Spleen (tissue), 11 donors: Measurements from ENCODE around the gene CENPVL3. TPM values are rescaled to one million over a fixed set of nuclear protein-coding genes. Genes with fewer than 3 reads are reported as not detected.

ENCODE experiments used
- DNase-seq: peaks from one replicate; pipeline ENCODE4 v3.0.0-alpha.2; 2020
- H3K27ac ChIP-seq, 8 donors: fragments of 200-600 bp; sonication (generic) in 7 of 8; 1 replicate in 4 of 8; 2 replicates in 4 of 8; pipeline versions ENCODE4 v1.5.0 to v1.8.0; 2016 to 2021; ENCODE audit warnings: inconsistent platforms in 4 of 8, mild to moderate bottlenecking in 4 of 8, moderate library complexity in 1 of 8
- H3K27me3 ChIP-seq, 7 donors: fragments of 200-600 bp; sonication (generic) in 6 of 7; replicated peaks in 1 of 7; 1 replicate in 4 of 7; 2 replicates in 3 of 7; pipeline versions ENCODE4 v1.5.0 to v1.8.0; 2016 to 2021; ENCODE audit warnings: inconsistent platforms in 3 of 7, mild to moderate bottlenecking in 1 of 7
- H3K36me3 ChIP-seq, 6 donors: fragments of 200-600 bp; sonication (generic) in 5 of 6; 1 replicate in 4 of 6; 2 replicates in 2 of 6; pipeline versions ENCODE4 v1.5.0 to v1.8.0; 2016 to 2021; ENCODE audit warnings: inconsistent platforms in 2 of 6
- H3K4me1 ChIP-seq, 6 donors: fragments of 200-600 bp; sonication (generic) in 5 of 6; 1 replicate in 3 of 6; 2 replicates in 3 of 6; pipeline versions ENCODE4 v1.5.0 to v1.8.0; 2016 to 2021; ENCODE audit warnings: inconsistent platforms in 3 of 6
- H3K4me3 ChIP-seq, 8 donors: fragments of 200-600 bp; sonication (generic) in 7 of 8; 1 replicate in 4 of 8; 2 replicates in 4 of 8; pipeline versions ENCODE4 v1.5.0 to v1.8.0; 2016 to 2021; ENCODE audit warnings: inconsistent platforms in 4 of 8, mild to moderate bottlenecking in 4 of 8, moderate library complexity in 2 of 8
- H3K9me3 ChIP-seq, 8 donors: fragments of 200-600 bp; sonication (generic) in 7 of 8; 1 replicate in 4 of 8; 2 replicates in 4 of 8; pipeline versions ENCODE4 v1.5.0 to v1.8.0; 2016 to 2021; ENCODE audit warnings: inconsistent platforms in 4 of 8
- POLR2A ChIP-seq, 3 donors: fragments of 450-650 bp; IDR thresholded peaks; one replicate each; pipeline ENCODE4 v1.5.1; 2017; ENCODE audit warnings: antibody characterized with exemption in 3 of 3, mild to moderate bottlenecking in 1 of 3
- POLR2AphosphoS5 ChIP-seq, 3 donors: sonication (generic); formaldehyde crosslinking; IDR thresholded peaks; one replicate each; pipeline ENCODE4 v1.5.1; 2017; ENCODE audit warnings: antibody characterized with exemption in 3 of 3
- WGBS, 5 donors: extraction: QIAGEN DNeasy Blood & Tissue Kit in 3 of 5; methylation state at CpG; one replicate each; pipeline versions ENCODE4 v1.1.5 to v1.1.7; 2013 to 2018; 5-methylcytosine and 5-hydroxymethylcytosine counted together
- intact Hi-C: fragments of 100-400 bp; cut with DNase I; formaldehyde crosslinking; loops from one replicate; pipeline ENCODE4 v1.15.0; 2023; ENCODE audit warnings: low total_unique reads
- polyA plus RNA-seq, 3 donors: library from polyadenylated mRNA; stranded (reverse); fragments of 200-250 nt; gene quantifications; one replicate each; pipeline ENCODE4 v1.2.1, GENCODE V29; 2013
- total RNA-seq, 7 donors: library from RNA; depleted of rRNA in 3 of 7; stranded (reverse); fragments of >200 nt in 3 of 7; fragmentation: NEBNext Ultra II Directional in 4 of 7; extraction: Animal tissue kit (Norgen Biotek cat#: 25700) in 4 of 7; gene quantifications; one replicate each; pipeline versions ENCODE4 v1.1.0 to v1.2.1, GENCODE V29; 2016 to 2021
- TF ChIP-seq, protein P1 (sequence below), 11 experiments: fragments of 200-600 bp in 7 of 11; fragments of 450-650 bp in 4 of 11; sonication (generic) in 4 of 11; IDR thresholded peaks in 8 of 11; conservative IDR thresholded peaks in 3 of 11; 1 replicate in 7 of 11; 2 replicates in 4 of 11; pipeline versions ENCODE4 v1.4.0 to v1.8.0; 2016 to 2021; ENCODE audit warnings: antibody characterized with exemption in 11 of 11, inconsistent platforms in 4 of 11, mild to moderate bottlenecking in 1 of 11
- donor health status: healthy with polysubstance abuse.
- donor health status: DM: no; HTN: no; CAD: no; lungs with moderate emphysema.
- donor health status: DM: no; HTN: no; CAD: no.
- donor health status: Bipolar disorder and iron deficiency.
- donor health status: healthy.
- donor health status: DM: no; HTN: no; CAD: no.
- donor health status: DM: yes; HTN: yes; CAD: no.

The CENPVL3 gene
- total and polyA plus RNA-seq, 10 donors = 0.03 to 0.04 TPM; not detected in 8

DNA sequence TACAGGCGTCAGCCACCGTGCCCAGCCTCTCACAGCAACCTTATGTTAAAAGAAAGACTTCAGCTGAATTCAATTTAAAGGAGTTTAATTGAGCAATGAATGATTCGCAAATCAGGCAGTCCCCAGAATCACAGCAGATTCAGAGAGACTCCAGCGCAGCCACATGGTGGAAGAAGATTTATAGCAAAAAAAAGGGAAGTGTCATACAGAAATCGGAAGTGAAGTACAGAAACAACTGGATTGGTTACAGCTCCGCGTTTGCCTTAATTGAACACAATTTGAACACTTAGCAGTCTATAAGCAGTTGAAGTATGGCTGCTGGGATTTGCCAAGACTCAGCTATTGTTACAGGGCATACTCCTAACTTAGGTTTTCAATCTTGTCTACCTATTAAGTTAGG lies 19.8 kb downstream of the CENPVL3 start:
- no peaks in the 10 kb centered on the region for H3K9me3 ChIP-seq
- no peak for DNase-seq
- H3K27ac ChIP-seq = no peak overlapping the region
- H3K4me1 ChIP-seq = no peaks in the 10 kb centered on the region
- TF ChIP-seq, protein P1, sequence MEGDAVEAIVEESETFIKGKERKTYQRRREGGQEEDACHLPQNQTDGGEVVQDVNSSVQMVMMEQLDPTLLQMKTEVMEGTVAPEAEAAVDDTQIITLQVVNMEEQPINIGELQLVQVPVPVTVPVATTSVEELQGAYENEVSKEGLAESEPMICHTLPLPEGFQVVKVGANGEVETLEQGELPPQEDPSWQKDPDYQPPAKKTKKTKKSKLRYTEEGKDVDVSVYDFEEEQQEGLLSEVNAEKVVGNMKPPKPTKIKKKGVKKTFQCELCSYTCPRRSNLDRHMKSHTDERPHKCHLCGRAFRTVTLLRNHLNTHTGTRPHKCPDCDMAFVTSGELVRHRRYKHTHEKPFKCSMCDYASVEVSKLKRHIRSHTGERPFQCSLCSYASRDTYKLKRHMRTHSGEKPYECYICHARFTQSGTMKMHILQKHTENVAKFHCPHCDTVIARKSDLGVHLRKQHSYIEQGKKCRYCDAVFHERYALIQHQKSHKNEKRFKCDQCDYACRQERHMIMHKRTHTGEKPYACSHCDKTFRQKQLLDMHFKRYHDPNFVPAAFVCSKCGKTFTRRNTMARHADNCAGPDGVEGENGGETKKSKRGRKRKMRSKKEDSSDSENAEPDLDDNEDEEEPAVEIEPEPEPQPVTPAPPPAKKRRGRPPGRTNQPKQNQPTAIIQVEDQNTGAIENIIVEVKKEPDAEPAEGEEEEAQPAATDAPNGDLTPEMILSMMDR (IDR thresholded peaks at IDR 0.05 in 8 of 11, conservative IDR thresholded peaks at IDR 0.05 in 3 of 11) = no peak
- TF ChIP-seq POLR2AphosphoS5 (IDR thresholded peaks at IDR 0.05) (no peak), POLR2A (IDR thresholded peaks at IDR 0.05) (no peak)
- 40 to 49% (median 43%) methylated on average over 7 of the region's 7 CpGs for WGBS, 5 donors
- H3K4me3 ChIP-seq = no peak overlapping the region
- peaks cover 0 to 35% (median 0%) of the 10 kb centered on the region in 7 donors for H3K27me3 ChIP-seq
- no peaks in the 10 kb centered on the region for H3K36me3 ChIP-seq
- intact Hi-C loops = no loop called here

DNA sequence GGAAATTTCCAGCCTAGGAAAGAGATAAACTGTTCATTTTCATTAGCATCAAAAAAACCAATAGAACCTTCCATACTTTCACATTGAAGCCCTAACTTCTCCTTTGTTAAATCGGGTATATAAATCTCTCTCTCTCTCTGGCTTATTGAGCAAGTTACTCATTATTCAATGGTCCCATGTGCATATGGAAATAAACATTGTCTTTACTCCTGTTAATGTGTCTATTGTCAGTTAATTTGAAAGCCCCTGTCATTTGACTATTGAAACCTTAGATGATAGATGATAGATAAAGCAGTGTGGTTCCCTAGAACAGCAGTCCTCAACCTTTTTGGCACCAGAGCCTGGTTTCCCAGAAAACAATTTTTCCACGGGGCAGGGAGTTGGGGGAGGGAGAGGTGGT lies 46.8 kb downstream of the CENPVL3 start:
- intact Hi-C loops = no loop called here
- 51 to 71% (median 62%) methylated on average over 2 of the region's 2 CpGs for WGBS, 5 donors
- no peaks in the 10 kb centered on the region for H3K4me1 ChIP-seq
- H3K27me3 ChIP-seq = peaks cover 0 to 13% (median 0%) of the 10 kb centered on the region in 7 donors
- no peak for DNase-seq
- no peaks in the 10 kb centered on the region for H3K36me3 ChIP-seq
- TF ChIP-seq POLR2A (IDR thresholded peaks at IDR 0.05) = no peak
- no peak overlapping the region for H3K27ac ChIP-seq
- H3K9me3 ChIP-seq = no peaks in the 10 kb centered on the region
- no peak overlapping the region for H3K4me3 ChIP-seq

DNA sequence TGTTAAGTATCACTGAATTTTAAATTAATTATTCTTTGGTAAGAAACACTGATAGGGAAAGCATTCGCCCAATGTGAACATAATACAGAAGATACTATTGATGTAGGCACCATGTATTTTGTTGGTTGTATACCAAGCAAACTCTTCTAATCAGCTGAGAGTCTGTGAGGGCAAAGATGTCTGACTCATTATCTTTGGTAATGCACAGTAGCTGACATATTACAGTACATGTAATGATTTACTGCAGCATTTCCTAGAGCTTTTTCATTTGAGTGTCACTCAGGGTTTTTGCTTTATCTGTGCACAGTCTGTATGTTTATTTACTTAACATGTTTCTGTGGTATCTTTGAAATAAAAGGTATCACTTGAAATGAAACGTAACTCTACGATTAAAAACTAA lies 49.2 kb downstream of the CENPVL3 start:
- no peaks in the 10 kb centered on the region for H3K36me3 ChIP-seq
- TF ChIP-seq POLR2A (IDR thresholded peaks at IDR 0.05) (no peak), POLR2AphosphoS5 (IDR thresholded peaks at IDR 0.05) (no peak)
- TF ChIP-seq, protein P1 (IDR thresholded peaks at IDR 0.05 in 8 of 11, conservative IDR thresholded peaks at IDR 0.05 in 3 of 11) = no peak
- H3K9me3 ChIP-seq = no peaks in the 10 kb centered on the region
- no peak for DNase-seq
- no peaks in the 10 kb centered on the region for H3K4me1 ChIP-seq
- H3K27me3 ChIP-seq = no peaks in the 10 kb centered on the region
- intact Hi-C loops = no loop called here
- H3K4me3 ChIP-seq = no peak overlapping the region
- WGBS, 5 donors = 83 to 92% (median 88%) methylated on average over 3 of the region's 3 CpGs
- H3K27ac ChIP-seq = no peak overlapping the region

DNA sequence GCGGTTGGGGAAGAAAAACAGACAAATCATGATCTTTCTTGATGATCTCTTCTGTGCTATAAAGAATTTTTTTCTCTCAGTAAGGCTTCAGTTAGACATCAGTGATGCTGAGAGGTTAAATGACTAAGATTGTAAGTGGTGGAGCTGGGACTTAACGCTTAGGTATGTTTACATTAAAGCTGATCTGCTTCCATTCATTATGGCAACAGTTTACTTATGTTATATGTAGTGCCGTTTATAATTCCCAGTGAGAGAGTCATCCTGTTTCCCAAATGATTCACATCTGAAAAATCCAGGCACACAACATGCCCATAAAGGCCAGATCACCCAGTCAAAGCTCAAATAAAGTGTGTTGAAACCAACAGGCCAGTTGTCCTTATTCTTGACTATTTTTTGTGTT lies 50.1 kb downstream of the CENPVL3 start:
- H3K4me1 ChIP-seq = no peaks in the 10 kb centered on the region
- intact Hi-C loops = no loop called here
- H3K27ac ChIP-seq = no peak overlapping the region
- H3K4me3 ChIP-seq = no peak overlapping the region
- TF ChIP-seq POLR2AphosphoS5 (IDR thresholded peaks at IDR 0.05) (no peak), POLR2A (IDR thresholded peaks at IDR 0.05) (no peak)
- TF ChIP-seq, protein P1 (IDR thresholded peaks at IDR 0.05 in 8 of 11, conservative IDR thresholded peaks at IDR 0.05 in 3 of 11) = no peak
- H3K9me3 ChIP-seq = peaks cover 0 to 5% (median 0%) of the 10 kb centered on the region in 8 donors
- no peak for DNase-seq
- no peaks in the 10 kb centered on the region for H3K27me3 ChIP-seq
- H3K36me3 ChIP-seq = no peaks in the 10 kb centered on the region
- WGBS, 5 donors = 68 to 80% (median 71%) methylated on average over 3 of the region's 3 CpGs

Other genes starting within 250 kb of the CENPVL3 start
- under 1 TPM in 5 of 7 donors, not detected in 2; 0.32 to 0.77 (median 0.40) TPM for gene NUDT11, start 122.3 kb downstream of the CENPVL3 start, total RNA-seq
- gene NUDT11, start 122.3 kb downstream of the CENPVL3 start, polyA plus RNA-seq = under 1 TPM; 0.16 to 0.49 (median 0.17) TPM
- gene CENPVL2, start 63.9 kb upstream of the CENPVL3 start, total RNA-seq = not detected
- gene CENPVL2, start 63.9 kb upstream of the CENPVL3 start, polyA plus RNA-seq = not detected
- not detected for gene CENPVL1, start 91.6 kb upstream of the CENPVL3 start, total RNA-seq
- gene CENPVL1, start 91.6 kb upstream of the CENPVL3 start, polyA plus RNA-seq = not detected
- 10 to 100 TPM in 1 of 7 donors, 1 to 10 TPM in 6; 5.9 to 10.8 (median 7.3) TPM for gene GSPT2, start 124.5 kb upstream of the CENPVL3 start, total RNA-seq
- 1 to 10 TPM; 7.3 to 9.6 (median 9.0) TPM for gene GSPT2, start 124.5 kb upstream of the CENPVL3 start, polyA plus RNA-seq